Non-pigmented ciliary epithelial cell (primary cell): ENCODE data around the gene ITPR2.
"Not testable (repeated sequence)": the region's sequence is repeated elsewhere in the genome, so short reads cannot be mapped to it uniquely, and the experiment has no call there.

Experiments used
- DNase-seq: peaks from one replicate; pipeline ENCODE4 v3.0.0-alpha.2; 2010; ENCODE audit warnings: low read depth

Gene ITPR2

GRCh38 chr12:26848156-26848825 is 15.3 kb upstream of the ITPR2 start:
- DNase-seq: no peak

DNA sequence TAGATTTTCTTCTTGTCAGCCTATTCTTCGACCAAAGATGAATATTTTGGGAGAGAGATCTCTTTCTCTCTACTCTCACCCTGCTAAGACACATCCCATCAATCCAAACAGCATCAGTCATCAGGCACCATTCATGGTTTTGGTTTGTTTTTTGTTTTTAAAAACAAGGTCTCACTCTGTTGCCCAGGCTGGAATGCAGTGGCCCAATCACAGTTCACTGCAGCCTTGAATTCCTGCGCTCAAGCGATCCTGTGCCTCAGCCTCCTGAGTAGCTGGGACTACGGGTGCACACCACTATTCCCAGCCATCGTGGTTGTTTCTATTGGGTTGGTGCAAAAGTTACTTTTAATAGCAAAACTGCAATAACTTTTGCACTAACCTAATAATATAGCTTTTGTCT is 14.4 kb upstream of the ITPR2 start:
- no peak for DNase-seq

- DNase-seq: no peak
Observed at GRCh38 chr12:26846416-26846815, 13.4 kb upstream of the ITPR2 start.

DNA sequence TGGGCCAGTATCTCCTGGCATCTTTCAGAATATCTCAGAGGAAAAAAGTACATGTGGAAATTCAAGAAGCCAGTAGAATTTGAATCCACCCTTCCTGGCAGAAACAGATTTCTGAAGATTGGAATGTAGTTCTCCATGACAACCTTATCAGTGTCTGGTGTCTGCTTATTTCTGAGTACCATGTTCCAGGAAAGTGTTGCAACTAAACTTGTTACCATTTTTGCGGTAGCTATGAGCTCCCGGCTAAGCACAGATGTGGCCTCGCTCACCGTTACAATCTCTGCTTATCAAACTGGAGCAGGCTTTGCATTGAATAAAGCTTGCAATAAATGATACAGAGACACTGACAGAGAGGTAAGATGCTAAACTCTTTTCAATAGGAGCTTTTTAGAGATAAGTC is 13.0 kb upstream of the ITPR2 start:
- DNase-seq: peak; percentile 90

DNA sequence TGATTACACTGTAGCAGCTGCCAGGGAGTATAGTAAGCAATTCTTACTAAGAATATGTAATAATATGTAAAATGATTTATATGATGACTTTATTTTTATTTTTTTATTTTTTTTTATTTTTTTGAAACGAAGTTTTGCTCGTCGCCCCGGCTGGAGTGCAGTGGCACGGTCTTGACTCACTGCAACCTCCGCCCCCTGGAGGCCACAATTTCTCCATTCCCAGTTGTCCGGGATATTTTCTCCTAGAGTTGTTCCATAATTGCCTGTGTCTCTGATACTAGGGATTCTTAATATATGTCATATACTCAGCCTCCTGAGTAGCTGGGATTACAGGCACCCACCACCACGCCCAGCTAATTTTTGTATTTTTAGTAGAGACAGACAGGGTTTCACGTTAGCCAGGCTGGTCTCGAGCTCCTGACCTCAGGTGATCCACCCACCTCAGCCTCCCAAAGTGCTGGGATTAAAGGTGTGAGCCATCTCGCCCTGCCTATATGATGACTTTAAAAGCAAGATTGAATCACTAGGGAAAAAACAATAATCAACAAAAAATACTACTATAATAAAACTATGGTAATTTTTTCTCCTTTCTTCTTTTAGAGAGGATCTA is 12.2 kb upstream of the ITPR2 start:
- DNase-seq: no peak

- DNase-seq: no peak
Observed at GRCh38 chr12:26843311-26843710, 10.3 kb upstream of the ITPR2 start.

- DNase-seq: no peak
Observed at GRCh38 chr12:26841085-26841484, 8.1 kb upstream of the ITPR2 start.

- no peak for DNase-seq
Observed at GRCh38 chr12:26839512-26839911, 6.5 kb upstream of the ITPR2 start.

- DNase-seq: no peak
Observed at GRCh38 chr12:26838888-26839416, 6.0 kb upstream of the ITPR2 start.

GRCh38 chr12:26836201-26836600 is 3.2 kb upstream of the ITPR2 start:
- no peak for DNase-seq

GRCh38 chr12:26834503-26835060 is 1.6 kb upstream of the ITPR2 start:
- not testable (repeated sequence) for DNase-seq

GRCh38 chr12:26833743-26834490 is 923 bp upstream of the ITPR2 start:
- no peak for DNase-seq

GRCh38 chr12:26831951-26832821 is 808 bp downstream of the ITPR2 start:
- no peak for DNase-seq

GRCh38 chr12:26830783-26831551 is 2.0 kb downstream of the ITPR2 start:
- DNase-seq: no peak

DNA sequence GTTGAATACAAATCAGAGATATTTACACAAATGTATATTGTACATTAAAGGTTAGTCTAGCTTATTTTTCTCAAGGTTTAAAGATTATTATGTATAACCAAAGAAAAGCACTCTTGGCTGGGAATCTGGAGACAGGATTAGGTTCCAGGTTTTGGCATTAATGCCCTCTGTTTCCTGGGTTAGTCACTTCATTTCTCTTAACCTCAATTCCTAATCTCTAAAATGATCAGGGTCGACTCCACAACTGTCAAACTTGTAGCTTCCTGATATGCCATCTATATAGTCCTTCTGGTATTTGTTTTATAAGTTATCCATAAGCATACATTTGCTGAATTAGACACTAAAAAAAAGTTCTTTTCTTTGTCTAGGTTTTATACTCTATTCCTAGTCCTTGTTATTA is 2.6 kb downstream of the ITPR2 start:
- no peak for DNase-seq

GRCh38 chr12:26828280-26829073 is 4.5 kb downstream of the ITPR2 start:
- DNase-seq: no peak

GRCh38 chr12:26826437-26826836 is 6.6 kb downstream of the ITPR2 start:
- DNase-seq: no peak

GRCh38 chr12:26825459-26826016 is 7.5 kb downstream of the ITPR2 start:
- DNase-seq: no peak

GRCh38 chr12:26823390-26823789 is 9.6 kb downstream of the ITPR2 start:
- no peak for DNase-seq

- DNase-seq: no peak
Observed at GRCh38 chr12:26822026-26822425, 11.0 kb downstream of the ITPR2 start.
